Measurements from ENCODE around the gene AJAP1.
A peak's percentile ranks its signal among the peaks of the same experiment; 100 is the strongest.
"Not testable (repeated sequence)": the region's sequence is repeated elsewhere in the genome, so short reads cannot be mapped to it uniquely, and the experiment has no call there.

AJAP1 gene

GRCh38 chr1:4653796-4654725 is at the start of gene AJAP1:
Gene AJAP1, plus strand, starts transcription at chr1:4654609. Its CDS starts 817 bp downstream, at chr1:4655426.
- peak; percentile 45 for DNase-seq (ENCODE audit: low read depth)

GRCh38 chr1:4605158-4605557 is 49.3 kb upstream of the AJAP1 start:
- no peak for DNase-seq (ENCODE audit: low read depth)

- DNase-seq (ENCODE audit: low read depth): no peak
Measured at GRCh38 chr1:4611563-4612341, 42.7 kb upstream of the AJAP1 start.

- no peak for DNase-seq (ENCODE audit: low read depth)
Measured at GRCh38 chr1:4612991-4613390, 41.4 kb upstream of the AJAP1 start.

- no peak for DNase-seq (ENCODE audit: low read depth)
Measured at GRCh38 chr1:4613606-4614370, 40.6 kb upstream of the AJAP1 start.

GRCh38 chr1:4614371-4615137 is 39.9 kb upstream of the AJAP1 start:
- no peak for DNase-seq (ENCODE audit: low read depth)

GRCh38 chr1:4615138-4615470 is 39.3 kb upstream of the AJAP1 start:
- DNase-seq (ENCODE audit: low read depth): no peak

GRCh38 chr1:4615501-4615900 is 38.9 kb upstream of the AJAP1 start:
- DNase-seq (ENCODE audit: low read depth): no peak

- no peak for DNase-seq (ENCODE audit: low read depth)
Measured at GRCh38 chr1:4616831-4617465, 37.5 kb upstream of the AJAP1 start.

GRCh38 chr1:4617506-4617905 is 36.9 kb upstream of the AJAP1 start:
- no peak for DNase-seq (ENCODE audit: low read depth)

- DNase-seq (ENCODE audit: low read depth): not testable (repeated sequence)
Measured at GRCh38 chr1:4618827-4619226, 35.6 kb upstream of the AJAP1 start.

- DNase-seq (ENCODE audit: low read depth): no peak
Measured at GRCh38 chr1:4621646-4622045, 32.8 kb upstream of the AJAP1 start.

GRCh38 chr1:4622821-4623220 is 31.6 kb upstream of the AJAP1 start:
- no peak for DNase-seq (ENCODE audit: low read depth)

- no peak for DNase-seq (ENCODE audit: low read depth)
Measured at GRCh38 chr1:4624141-4624715, 30.2 kb upstream of the AJAP1 start.

- no peak for DNase-seq (ENCODE audit: low read depth)
Measured at GRCh38 chr1:4624801-4625200, 29.6 kb upstream of the AJAP1 start.

GRCh38 chr1:4626061-4626460 is 28.3 kb upstream of the AJAP1 start:
- DNase-seq (ENCODE audit: low read depth): no peak

- DNase-seq (ENCODE audit: low read depth): no peak
Measured at GRCh38 chr1:4626560-4627319, 27.7 kb upstream of the AJAP1 start.

- DNase-seq (ENCODE audit: low read depth): no peak
Measured at GRCh38 chr1:4627353-4627752, 27.1 kb upstream of the AJAP1 start.

- no peak for DNase-seq (ENCODE audit: low read depth)
Measured at GRCh38 chr1:4628992-4629391, 25.4 kb upstream of the AJAP1 start.

GRCh38 chr1:4630561-4630960 is 23.8 kb upstream of the AJAP1 start:
- no peak for DNase-seq (ENCODE audit: low read depth)
